DND-41 (cell line): ENCODE data around the gene LRPAP1.
"Not testable (repeated sequence)": the region's sequence is repeated elsewhere in the genome, so short reads cannot be mapped to it uniquely, and the experiment has no call there.

ENCODE experiments used
- ATAC-seq: fragments of 200-7000 bp; cut with Tn5 transposase; 3 replicates; pipeline ENCODE4 v1.9.1; 2021; ENCODE audit warnings: low read depth; ENCODE audit not compliant: insufficient read depth
- DNase-seq: peaks from one replicate; pipeline ENCODE4 v3.0.0-alpha.2; 2020
- H2AFZ ChIP-seq: 2 replicates; pipeline ENCODE4 v1.6.0; 2012; ENCODE audit warnings: low read depth, low read length
- H3K27ac ChIP-seq: 2 replicates; pipeline ENCODE4 v1.5.1; 2012; ENCODE audit warnings: low read length, inconsistent platforms
- H3K27me3 ChIP-seq: fragments of 200-600 bp; sonication (generic); 2 replicates; pipeline ENCODE4 v1.6.0; 2012; ENCODE audit warnings: low read length, mild to moderate bottlenecking, inconsistent platforms; ENCODE audit not compliant: insufficient read depth, poor library complexity
- H3K36me3 ChIP-seq: 2 replicates; pipeline ENCODE4 v1.5.1; 2012; ENCODE audit warnings: low read length, inconsistent platforms; ENCODE audit not compliant: insufficient read depth
- H3K4me1 ChIP-seq: 2 replicates; pipeline ENCODE4 v1.5.1; 2012; ENCODE audit warnings: mild to moderate bottlenecking, low read length; ENCODE audit not compliant: insufficient read depth
- H3K4me2 ChIP-seq: 2 replicates; pipeline ENCODE4 v1.6.0; 2012; ENCODE audit warnings: mild to moderate bottlenecking, moderate library complexity, low read length, inconsistent platforms; ENCODE audit not compliant: insufficient read depth
- H3K4me3 ChIP-seq, 2 experiments: fragments of 200-600 bp in 1 of 2; shearing (Covaris generic) in 1 of 2; 2 replicates each; pipeline ENCODE4 v1.5.1; 2012 to 2016; ENCODE audit warnings: inconsistent platforms in 2 of 2, low read length in 2 of 2, mild to moderate bottlenecking in 2 of 2, low read depth in 1 of 2, moderate library complexity in 1 of 2
- H3K79me2 ChIP-seq: 2 replicates; pipeline ENCODE4 v1.6.0; 2012; ENCODE audit warnings: low read length, inconsistent platforms; ENCODE audit not compliant: insufficient read depth
- H3K9ac ChIP-seq: 2 replicates; pipeline ENCODE4 v1.6.0; 2012; ENCODE audit warnings: low read depth, mild to moderate bottlenecking, inconsistent platforms, low read length, moderate library complexity
- H3K9me3 ChIP-seq: 2 replicates; pipeline ENCODE4 v1.5.1; 2012; ENCODE audit warnings: low read length, moderate library complexity, mild to moderate bottlenecking, inconsistent platforms; ENCODE audit not compliant: insufficient read depth, severe bottlenecking
- H4K20me1 ChIP-seq: 2 replicates; pipeline ENCODE4 v1.6.0; 2012; ENCODE audit warnings: low read length; ENCODE audit not compliant: insufficient read depth
- EZH2 ChIP-seq: IDR thresholded peaks from 3 replicates; pipeline ENCODE4 v1.6.1; 2012; ENCODE audit warnings: borderline replicate concordance, low read depth, mild to moderate bottlenecking, moderate library complexity, low read length, inconsistent platforms; ENCODE audit not compliant: severe bottlenecking
- TF ChIP-seq, protein P1 (sequence below): IDR thresholded peaks from 2 replicates; pipeline ENCODE4 v1.5.1; 2012; ENCODE audit warnings: borderline replicate concordance, low read length, moderate library complexity, mild to moderate bottlenecking; ENCODE audit not compliant: poor library complexity, severe bottlenecking; ENCODE audit errors: extremely low read depth

Gene LRPAP1

GRCh38 chr4:3576533-3577207, 44.4 kb upstream of the LRPAP1 start:
- not testable (repeated sequence) for H3K27ac ChIP-seq, H3K9me3 ChIP-seq, DNase-seq, H3K4me2 ChIP-seq, H3K4me1 ChIP-seq, H3K36me3 ChIP-seq, H3K9ac ChIP-seq, H3K27me3 ChIP-seq, H3K4me3 ChIP-seq, H4K20me1 ChIP-seq, H3K79me2 ChIP-seq, H2AFZ ChIP-seq, ATAC-seq

GRCh38 chr4:3575426-3576369, 43.5 kb upstream of the LRPAP1 start:
- not testable (repeated sequence) for H3K36me3 ChIP-seq, H4K20me1 ChIP-seq, H2AFZ ChIP-seq, H3K79me2 ChIP-seq, ATAC-seq, H3K4me2 ChIP-seq, H3K4me1 ChIP-seq, H3K9ac ChIP-seq, H3K27ac ChIP-seq, H3K4me3 ChIP-seq, H3K27me3 ChIP-seq, H3K9me3 ChIP-seq, DNase-seq

DNA sequence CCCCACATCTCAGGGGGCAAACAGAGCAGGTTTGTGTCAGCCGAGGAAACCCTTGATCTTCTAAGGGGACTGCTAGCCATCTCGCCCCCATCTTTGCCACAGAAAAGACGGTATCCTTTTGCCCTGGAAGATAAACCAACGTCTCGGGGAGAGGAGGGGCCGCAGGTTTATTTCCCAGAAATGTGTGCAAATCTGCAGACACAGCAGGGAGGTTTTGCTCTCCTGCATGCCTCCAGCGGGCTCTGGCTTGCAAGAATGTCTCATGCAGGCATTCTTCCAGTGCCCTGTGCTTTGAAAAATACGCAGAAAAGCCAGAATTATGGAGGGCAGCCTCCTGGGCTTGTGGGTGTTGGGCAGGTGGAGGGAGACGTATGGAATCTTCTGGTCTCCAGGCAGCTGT, 42.6 kb upstream of the LRPAP1 start:
- ATAC-seq, H3K27ac ChIP-seq, H3K4me3 ChIP-seq, H3K27me3 ChIP-seq, H3K4me2 ChIP-seq, H3K9ac ChIP-seq, H4K20me1 ChIP-seq, H2AFZ ChIP-seq, H3K4me1 ChIP-seq, H3K79me2 ChIP-seq, H3K36me3 ChIP-seq, H3K9me3 ChIP-seq, DNase-seq: not testable (repeated sequence)

DNA sequence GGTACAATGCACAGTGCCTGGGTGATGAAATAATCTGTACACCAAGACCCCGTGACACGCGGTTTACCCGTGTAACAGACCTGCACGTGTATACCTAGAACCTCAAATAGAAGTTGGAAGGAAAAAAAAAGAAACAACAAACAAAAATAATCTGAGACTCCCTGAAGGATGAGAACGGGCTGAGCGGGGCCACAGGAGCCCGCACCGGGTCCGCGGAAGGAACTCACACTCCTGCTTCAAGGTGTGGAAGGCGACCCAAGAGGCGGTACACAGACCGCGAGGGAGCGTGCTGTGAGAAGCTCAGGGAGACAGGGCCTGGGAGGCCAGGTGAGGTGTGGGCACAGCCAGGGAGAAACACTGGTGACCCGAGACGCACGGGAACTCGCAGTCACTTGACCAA, 42.1 kb upstream of the LRPAP1 start:
- H3K9ac ChIP-seq, H3K4me1 ChIP-seq, H3K4me2 ChIP-seq, ATAC-seq, H3K4me3 ChIP-seq, H3K36me3 ChIP-seq, H4K20me1 ChIP-seq, H3K79me2 ChIP-seq, DNase-seq, H2AFZ ChIP-seq, H3K9me3 ChIP-seq, H3K27ac ChIP-seq, H3K27me3 ChIP-seq: not testable (repeated sequence)

DNA sequence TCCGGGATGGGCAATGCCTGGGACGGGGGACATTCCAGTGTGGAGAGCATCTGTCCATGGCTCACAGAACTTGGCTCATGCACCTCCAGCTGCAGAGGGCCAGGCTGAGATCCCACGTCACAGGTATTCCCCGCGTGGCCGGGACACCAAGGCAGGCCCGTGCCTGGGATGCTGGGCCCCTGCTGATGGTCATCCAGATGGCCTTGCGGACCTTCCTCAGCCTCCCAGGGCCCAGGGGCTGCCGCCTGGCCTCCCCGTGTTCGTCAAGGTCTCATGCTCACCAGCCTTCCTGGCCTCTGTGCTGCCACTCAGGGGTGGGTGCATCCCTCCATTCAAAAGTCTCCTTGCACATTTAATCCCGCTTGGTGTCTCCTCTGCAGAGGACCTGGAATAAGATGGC, 40.9 kb upstream of the LRPAP1 start:
- H3K9me3 ChIP-seq = no peaks in the 10 kb centered on the region
- H3K36me3 ChIP-seq = no peaks in the 10 kb centered on the region
- no peak overlapping the region for H2AFZ ChIP-seq
- H3K4me3 ChIP-seq = no peak overlapping the region
- TF ChIP-seq, protein P1, sequence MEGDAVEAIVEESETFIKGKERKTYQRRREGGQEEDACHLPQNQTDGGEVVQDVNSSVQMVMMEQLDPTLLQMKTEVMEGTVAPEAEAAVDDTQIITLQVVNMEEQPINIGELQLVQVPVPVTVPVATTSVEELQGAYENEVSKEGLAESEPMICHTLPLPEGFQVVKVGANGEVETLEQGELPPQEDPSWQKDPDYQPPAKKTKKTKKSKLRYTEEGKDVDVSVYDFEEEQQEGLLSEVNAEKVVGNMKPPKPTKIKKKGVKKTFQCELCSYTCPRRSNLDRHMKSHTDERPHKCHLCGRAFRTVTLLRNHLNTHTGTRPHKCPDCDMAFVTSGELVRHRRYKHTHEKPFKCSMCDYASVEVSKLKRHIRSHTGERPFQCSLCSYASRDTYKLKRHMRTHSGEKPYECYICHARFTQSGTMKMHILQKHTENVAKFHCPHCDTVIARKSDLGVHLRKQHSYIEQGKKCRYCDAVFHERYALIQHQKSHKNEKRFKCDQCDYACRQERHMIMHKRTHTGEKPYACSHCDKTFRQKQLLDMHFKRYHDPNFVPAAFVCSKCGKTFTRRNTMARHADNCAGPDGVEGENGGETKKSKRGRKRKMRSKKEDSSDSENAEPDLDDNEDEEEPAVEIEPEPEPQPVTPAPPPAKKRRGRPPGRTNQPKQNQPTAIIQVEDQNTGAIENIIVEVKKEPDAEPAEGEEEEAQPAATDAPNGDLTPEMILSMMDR = no peak
- no peak for TF ChIP-seq EZH2
- no peaks in the 10 kb centered on the region for H3K4me1 ChIP-seq
- no peak for DNase-seq
- no peak overlapping the region for H3K27ac ChIP-seq
- no peak for ATAC-seq
- no peaks in the 10 kb centered on the region for H4K20me1 ChIP-seq
- no peaks in the 10 kb centered on the region for H3K27me3 ChIP-seq
- no peak overlapping the region for H3K9ac ChIP-seq
- H3K79me2 ChIP-seq = no peaks in the 10 kb centered on the region
- no peak overlapping the region for H3K4me2 ChIP-seq
